Measurements from ENCODE around the gene CTBP2.
"Not testable (repeated sequence)": the region's sequence is repeated elsewhere in the genome, so short reads cannot be mapped to it uniquely, and the experiment has no call there.

The CTBP2 gene

DNA sequence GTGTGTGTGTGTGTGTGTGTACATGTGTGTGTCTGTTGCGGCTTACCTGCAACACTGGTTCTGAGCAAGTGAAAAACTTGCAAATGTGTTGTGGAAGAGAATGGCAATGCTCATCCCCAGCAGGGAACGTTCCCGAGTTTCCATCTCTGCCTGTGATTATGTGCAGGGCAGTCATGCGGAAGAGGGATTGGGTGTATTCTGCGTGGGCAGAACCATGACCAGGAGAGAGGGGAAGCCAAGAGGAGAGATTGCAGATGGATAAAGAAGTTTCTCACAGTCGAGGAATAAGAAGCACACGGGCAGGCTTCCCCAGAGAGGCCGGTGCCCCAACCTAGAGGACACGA is 99.9 kb downstream of the CTBP2 start:
- no peak for DNase-seq

DNA sequence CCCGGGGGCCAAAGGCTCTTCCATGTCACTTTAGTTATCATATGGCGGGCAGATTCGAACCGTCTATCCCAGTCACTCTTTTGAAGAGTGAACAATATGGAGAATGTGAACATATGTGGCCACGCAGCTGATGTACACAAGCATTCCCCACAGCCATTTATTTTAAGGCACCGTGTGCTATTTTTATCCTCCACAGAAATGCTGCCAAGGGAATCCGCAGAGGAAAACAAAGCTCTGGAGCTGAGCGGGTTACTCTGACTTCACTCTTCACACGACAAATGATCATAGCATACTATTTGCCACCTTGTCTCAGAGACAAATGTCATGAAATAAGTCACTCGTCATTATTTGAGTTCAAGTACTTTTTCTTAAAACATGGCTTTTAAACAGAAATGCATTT is 100.3 kb downstream of the CTBP2 start:
- no peak for DNase-seq

DNA sequence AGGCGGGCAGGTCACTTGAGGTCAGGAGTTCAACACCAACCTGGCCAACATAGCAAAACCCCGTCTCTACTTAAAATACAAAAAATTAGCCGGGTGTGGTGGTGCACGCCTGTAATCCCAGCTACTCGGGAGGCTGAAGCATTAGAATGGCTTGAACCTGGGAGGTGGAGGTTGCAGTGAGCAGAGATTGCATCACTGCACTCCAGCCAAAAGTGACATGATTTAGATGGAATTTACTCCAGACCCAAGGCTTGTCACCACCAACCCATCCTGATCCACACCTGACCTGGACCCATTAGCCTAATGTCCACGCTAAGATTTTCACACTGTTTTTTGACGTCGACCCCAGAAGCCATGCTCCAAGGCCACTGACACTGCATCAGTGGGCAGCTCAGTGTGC is 101.0 kb downstream of the CTBP2 start:
- not testable (repeated sequence) for DNase-seq

DNA sequence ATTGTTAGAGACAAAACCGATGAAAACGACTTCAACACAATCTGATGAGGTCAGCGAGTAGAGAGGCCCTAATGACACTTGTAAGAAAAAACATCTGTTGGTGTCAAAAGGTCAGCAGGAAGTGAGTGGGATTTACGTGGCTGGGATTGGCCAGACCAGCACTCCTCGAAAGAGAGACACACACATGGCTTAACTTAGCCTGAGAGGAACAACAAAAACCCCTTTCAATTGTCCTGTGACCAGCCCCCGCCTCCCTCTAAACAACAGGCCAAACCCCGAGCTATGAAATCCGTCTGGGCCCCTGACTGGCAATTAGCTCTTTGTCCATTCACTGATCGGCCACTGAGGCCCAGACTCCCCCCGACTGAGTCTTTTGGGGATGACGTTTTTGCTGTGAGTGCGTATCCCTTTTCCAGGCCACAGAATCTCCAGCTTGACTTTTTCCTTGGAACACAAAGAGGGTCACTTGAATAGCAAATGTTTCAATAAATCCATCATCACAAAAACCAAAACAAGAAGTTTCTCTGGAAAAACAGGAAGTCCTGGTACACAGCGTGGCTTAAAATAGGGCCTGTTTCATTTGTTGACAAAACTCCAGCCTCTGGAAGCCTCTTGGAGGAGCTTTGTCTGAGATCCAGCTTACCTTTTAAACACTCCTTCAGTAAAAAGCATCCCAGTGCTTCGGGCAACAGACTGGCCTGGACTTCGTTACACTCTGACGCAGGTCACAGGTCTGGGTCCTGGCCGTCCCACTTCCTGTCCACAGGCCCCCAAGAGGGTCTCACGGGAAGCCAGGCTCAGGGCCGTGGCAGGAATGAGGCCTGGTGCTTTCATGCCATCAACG is 103.0 kb downstream of the CTBP2 start:
- DNase-seq: no peak

DNA sequence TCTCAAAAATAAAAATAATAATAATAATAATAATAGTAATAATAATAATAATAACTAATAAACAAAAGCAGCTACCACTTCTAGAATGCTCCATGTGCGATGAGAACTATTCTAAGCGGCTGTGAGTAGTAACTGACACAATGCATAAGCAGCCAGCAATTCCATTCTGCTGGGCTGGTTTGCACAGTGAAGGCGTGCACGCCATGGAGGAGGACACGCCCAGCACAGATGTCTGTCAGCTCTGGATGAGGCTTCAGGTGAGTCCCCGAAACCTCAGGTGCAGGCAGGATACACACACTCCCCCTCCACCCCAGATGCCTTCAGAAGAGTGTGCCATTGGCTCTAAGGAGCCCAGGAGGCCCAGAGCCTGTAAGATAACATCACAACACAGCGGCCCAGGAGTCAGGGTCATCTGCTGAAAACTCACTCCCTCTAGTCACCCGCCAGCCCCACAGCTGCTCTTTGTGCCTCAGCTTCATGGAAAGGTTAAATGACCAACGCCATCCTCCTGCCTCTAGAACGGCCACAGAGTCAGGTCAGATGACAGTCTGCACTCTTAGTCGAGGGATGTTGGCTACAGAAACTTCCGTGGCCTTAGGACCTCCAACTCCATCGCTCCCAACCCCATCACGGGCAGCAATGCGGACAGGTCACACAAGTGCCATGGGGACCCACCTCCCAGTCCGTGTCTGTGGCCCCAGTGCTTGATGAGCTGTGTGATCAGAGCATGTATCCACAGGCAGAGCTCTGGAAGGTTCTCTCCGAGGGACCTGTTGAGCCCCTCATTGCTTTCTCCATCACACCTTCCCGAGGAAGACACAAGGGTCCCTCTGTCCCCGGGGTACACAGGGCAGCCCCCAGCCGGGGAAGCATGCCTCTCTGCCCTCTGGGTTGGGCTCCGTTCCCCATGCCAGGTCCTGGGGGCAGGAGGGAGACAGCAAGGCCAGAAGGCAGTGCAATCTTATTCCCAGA is 103.9 kb downstream of the CTBP2 start:
- DNase-seq: no peak

DNA sequence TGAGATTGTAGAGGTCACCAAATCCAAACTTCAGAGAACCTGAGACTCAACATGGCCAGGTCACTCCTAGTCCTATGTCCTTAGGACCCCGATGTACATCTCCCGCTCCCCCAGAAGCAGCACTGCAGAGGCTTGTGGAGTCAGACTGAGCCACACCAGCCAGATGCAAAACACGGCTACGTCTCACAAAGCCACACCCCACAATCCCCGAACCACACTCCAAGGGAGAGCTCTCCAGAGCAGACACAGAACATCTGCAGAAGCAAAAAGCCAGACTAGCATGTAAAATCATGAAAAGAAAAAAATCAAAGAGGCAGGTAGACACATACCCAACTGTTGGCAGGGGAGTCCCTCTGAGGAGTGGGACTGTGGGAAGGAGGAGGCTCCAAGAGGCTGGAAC is 104.9 kb downstream of the CTBP2 start:
- DNase-seq: no peak

DNA sequence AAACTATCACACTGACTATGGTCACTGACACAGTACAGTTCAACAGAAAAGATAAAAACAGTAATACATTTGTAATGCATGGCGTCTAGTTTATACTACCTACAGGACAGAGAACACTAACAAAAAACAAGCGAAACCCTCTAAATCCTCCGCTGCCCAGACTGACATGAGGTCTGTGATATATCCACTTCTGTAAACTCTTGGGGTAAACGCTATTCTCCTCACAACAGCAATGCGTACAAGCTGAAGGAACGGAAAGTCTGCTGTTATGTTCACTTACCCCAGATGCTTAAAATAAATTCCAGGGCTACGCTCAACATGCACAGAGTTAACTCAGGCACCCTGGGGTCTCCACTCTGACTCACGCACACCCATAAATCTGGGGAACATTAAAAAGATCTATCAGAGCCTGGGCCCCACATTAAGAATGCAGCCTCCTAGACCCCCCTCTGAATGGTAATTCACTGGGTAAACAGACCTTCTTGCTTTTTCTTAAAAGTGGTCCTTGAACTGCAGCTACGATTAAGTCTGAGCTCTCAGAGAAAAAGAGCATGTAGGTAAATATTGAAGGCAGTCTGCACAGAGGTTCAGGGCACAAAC is 105.6 kb downstream of the CTBP2 start:
- peak; percentile 58 for DNase-seq

DNA sequence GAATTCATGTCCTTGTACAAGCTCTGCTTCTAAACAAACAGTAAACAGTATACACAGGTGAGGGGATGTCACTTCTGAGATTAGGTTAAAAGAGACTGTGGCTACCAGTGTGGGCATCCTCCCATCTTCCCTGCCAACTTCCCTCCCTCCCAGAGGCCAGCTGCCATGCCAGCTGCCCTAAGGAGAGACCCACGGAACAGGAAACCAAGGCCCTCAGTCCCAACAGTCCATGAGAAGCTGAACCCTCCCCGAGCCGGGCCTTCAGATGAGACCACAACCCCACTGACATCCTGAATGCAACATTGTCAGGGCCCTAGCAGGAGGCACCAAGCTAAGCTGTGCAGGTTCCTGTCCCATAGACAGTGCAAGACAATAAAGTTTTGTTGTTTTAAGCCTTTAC is 106.1 kb downstream of the CTBP2 start:
- no peak for DNase-seq

DNA sequence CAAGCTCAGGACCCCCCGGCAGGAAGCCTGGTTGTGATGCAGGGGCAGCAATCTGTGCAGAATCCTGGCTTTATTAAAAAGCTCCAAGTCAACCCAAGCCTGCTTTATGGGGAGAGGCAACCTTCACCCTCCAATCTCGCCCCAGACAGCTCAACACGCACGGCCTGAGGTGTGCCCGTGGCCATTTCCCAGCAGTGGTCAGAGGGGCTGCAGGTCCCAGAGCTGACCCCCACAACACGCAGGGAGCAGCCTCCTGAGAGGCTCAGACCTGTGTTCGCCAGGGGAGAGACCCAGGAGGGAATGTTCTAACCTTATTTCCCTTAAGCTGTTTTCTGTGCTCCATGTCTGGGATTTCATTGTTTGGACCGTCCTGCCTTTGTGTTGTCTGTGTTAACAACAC is 108.2 kb downstream of the CTBP2 start:
- DNase-seq: no peak

DNA sequence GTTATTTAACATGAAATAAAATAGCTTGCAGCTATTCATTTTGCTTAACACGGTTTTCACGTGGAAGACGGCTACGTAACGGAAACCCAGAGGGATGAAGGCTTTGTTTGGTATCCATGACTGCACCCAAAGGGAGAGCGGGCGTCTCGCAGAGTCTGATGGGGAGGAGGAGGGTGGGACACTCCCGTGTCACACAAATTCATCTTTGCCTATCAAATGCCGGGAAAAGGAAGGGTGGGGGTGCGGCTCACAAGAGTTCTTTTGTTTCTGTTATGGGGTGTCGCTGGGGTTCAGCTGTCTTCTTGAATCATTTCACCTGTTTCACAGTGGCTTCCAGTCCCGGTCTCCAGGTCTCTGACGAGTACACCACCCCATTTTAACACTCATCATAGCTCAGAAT is 110.0 kb downstream of the CTBP2 start:
- DNase-seq: no peak

DNA sequence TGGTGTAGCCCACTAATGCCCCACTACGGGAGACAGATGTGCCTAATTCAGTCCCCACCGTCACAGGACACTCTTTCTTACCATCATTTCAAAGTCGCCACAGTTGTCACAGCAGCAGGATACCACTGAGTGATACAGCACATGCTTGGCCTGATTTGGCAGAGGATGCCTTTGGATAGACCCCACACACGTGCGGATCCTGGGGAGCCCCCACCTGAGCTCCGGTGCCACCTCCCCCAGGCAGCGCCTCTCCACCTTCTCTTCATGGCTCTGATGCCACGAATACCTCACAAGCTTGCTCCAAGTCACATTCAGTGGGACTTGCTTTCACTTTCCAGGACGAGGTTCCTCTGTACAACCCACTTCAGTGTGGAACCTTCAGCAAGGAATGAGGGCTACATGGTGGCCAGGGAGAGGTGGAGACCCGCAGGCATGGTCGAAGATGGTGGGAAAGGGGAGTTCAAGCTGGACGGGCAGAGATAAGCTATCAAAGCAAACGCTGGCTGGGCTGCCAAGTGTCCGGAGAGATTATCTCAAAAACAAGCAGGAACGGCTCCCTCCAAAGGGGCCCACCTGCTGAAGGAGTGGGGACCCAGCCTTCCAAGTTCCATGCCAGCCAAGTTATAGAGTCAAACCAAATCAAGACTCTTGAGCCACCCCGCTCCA is 111.0 kb downstream of the CTBP2 start:
- DNase-seq: no peak

DNA sequence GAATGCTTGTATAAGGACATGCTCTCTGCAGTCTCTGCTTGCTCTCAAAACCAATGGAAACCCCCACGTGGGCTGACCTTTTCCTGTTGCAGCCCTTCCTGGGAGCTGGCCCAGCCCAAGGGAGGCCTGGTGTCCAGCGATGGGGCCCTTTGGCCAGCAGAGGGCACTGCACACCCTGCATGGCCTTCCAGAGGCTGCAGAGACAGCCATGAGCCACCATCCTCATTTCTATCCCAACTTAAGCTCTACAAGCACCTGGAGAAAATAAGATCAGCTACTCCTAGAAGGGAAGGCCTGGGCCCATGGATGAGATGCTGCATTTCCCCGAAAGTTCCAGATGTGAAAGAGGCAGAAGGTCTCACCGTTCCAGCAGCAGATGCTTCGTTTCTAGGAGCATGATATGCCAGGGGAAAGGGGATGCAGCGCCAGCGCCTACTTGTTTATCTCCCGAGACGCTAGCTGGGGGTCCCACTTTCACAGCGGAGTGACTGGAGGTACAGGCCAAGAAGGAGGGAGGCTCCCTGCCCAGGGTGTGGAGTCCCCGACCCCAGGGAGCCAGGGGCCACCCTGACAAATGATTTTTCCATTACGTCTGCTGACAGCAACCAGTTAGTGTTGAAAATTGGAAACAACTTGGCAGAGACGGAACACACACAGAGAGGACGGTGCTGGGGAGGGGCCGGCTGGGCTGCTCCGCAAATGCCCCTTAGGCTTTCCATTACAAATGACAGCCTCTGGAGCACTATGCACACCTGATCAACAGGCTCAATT is 112.1 kb downstream of the CTBP2 start:
- DNase-seq: peak; percentile 48

DNA sequence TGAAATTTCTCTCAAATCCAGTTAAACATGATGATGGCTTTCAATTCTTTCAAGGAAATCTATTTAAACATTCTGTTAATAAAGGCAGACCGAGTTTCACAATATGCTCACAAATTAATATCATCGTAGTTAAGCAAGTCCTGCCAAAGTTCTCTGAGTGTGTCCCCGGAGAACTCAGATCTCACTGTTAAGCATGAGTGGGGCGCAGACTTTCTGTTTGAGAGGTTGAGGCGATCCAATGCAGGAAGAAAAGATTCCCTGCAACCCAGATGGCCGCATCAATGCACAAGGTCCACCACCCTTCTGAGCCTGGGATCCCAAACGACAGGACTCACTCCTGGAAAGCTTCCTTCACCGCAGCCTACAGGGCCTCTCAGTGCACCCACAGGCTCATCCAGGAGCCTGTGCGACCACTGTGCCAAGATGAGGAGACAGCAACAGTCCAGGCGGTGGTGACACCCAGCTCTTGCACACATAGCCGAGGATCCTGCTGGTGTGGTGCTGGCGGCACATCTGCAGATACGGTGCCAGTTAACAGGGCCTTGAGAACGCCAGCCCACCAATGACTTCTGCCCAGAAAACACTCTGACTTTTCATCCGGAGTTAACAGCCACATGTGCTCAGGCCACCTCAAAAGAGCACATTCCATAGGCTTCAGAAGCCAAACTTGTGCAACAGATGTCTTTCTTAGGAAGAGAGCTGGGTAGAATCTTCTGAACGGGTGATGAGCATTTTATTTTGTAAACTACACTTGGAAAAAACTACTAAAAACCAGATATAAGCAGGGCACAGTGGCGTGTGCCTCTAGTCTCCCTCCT is 116.3 kb downstream of the CTBP2 start:
- DNase-seq: no peak

DNA sequence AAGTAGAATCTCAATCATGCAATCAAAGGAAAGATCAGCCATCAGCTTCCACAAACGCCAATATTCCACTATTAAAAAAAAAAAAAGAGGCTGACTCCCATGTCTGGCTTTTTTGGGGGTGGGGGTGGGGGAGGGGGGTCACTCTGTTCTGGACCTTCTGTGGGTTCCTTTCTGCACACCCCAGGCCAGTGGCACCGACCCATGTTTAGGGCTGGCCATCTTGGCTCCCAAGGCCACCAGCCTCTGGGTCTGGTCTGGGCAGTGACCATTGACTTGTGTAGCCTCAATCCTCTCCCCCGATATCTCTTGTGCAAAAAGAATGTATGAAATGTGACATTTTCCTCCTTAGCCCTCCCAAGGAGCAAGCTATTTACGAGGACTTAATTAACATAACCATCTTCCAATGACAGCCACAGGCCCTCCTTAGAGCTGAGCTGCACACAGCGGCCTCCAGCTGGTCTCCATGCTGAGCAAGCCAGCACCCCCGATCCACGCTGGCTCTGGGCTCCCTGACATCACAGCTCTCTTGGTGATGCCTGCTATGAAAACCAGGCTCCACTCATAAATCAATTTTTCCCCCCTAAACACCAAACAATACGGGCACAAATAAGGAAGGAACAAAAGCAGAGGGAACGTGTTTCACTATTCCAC is 118.4 kb downstream of the CTBP2 start:
- DNase-seq: no peak

DNA sequence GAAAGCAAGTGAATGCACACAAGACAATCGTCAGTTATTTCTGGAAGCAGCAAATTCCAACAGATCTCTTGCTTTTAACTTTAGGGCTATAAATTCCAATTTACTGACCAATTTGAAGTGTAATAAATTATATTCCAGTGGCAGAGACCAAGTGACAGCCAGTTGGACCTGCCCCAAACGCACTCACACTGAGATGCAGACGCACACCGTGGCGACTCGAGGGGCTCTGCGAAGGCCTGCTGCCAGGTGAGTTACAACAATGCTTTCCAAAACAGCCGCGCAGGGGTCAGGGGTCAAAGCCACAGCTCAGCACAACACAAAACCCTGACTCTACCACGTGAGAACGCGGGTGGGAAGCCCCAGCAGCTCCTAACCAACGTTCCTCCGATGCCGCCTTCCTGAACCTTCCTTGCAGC is 121.0 kb downstream of the CTBP2 start:
- DNase-seq: no peak

DNA sequence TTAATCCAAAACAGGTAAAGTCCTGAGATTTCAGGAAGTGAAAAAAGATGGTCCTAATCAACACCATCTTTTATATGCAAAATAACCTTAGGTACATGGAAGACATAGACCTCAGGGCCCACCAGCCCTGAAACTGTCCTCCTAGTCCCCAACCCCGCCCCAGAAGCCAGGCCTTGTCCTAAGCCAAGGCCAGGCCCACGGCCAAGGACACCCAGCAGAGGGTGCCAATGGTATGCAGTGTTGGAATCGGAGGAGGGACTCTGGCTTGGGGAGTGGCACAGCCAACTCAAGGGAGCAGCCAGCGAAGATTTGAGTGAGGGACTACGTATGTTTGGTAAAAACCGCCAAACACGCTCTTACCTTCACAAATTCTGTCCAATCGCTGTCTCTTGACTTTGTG is 121.7 kb downstream of the CTBP2 start:
- DNase-seq: no peak

DNA sequence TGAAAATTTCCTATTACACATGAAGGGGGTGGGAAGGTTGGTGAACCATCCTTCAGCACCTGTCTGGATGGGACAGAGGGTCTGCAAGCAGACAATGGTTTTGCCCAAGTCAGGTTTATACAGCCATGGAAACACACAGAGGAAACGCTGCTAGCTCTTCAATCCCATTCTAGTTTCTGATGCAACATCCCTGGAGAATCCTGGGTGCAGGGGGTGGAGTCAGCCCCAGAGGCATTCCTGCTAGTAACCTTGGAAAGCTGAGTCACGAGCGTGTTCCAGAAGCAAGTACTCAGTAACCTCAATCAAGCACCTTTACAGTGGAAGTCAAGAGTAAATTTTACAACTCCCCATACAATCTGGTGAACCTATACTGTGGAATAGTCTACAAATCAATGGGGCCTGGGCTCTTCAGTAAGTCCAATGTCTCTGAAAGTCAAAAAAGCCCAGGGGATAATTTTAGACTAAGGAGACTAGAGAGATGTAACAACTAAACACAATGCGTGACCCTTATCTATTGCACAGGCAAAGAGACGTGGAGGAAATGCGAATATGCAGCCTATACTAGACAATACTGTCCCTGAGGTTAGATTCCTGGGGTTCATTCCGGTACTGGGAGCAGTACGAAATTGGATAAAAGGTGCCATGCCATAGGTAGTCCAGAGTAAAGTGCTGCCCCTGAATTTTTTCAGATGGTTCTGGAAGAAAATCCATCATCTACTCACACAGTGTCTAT is 123.1 kb downstream of the CTBP2 start:
- DNase-seq: no peak

DNA sequence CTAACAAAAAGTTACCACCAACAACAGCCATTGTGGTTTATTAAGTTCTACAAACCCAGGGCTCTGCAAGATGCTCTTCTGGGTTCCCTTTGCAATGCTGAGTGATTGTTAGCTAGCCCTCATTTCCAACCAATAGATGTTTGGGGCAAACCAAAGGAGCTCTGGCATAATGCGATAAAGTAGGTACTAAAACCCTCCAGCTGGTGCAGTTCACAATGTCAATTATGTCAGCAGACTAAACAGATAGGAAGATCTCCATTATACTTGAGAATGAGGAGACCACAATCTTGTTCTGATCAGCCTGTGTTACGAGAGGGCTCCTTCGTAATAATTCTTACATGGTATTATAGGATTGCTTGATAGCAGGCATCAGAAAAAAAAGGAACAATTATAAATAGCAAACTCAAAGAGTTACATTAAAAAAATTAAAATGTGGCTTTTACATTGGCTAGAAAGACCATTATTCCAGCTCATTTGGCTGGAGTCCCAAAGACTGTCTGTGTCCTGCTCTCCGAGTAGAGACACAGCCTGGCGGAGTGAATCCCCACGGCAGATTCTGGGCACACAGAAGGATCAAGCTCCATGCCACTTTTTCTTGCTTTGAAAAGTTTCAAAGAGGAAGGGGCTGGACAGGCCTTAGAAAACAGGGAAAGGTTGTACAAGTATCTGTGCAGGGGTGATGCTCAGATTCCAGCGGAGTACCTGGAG is 124.6 kb downstream of the CTBP2 start:
- DNase-seq: no peak

DNA sequence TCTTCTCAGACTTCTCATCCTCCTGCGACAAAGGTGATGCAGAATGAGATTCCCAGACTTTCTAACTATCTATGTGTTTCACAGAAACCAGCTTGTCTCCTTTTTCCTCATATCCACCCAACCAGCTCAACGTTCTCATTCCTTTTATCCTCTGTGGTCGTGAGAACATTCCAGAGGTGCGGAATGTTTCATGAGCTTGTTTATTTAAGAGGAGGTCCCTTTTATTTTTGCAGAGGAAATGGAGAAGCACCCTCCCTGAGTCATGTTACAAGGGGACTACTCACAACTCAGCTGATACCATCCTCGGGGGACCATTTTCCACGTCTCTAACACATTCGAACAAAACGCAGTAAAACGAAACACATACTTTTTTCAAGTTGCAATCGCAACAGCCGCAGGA is 125.2 kb downstream of the CTBP2 start:
- no peak for DNase-seq
